ENCODE measurements around the gene UBASH3A. TPM values are rescaled to one million over a fixed set of nuclear protein-coding genes. Genes with fewer than 3 reads are reported as not detected.

UBASH3A gene
- total RNA-seq, 1 experiment from 2014 or later, result 0.07 TPM

- DNase-seq (ENCODE audit: low read depth, low spot score) (no peak), ATAC-seq (no peak)
- intact Hi-C loops (cut with micrococcal nuclease), result no loop called here
- Histone ChIP-seq H3K27ac (ENCODE audit: low read depth, low read length) (no peak overlapping the region), H3K4me3 (replicated peaks in 1 of 2; ENCODE audit: low read depth in 1 of 2, low read length in 2 of 2) (no peak overlapping the region), H4K20me1 (ENCODE audit: insufficient read depth) (no peaks in the 10 kb centered on the region), H3K4me1 (ENCODE audit: control insufficient read depth in 1 of 2, insufficient read depth in 2 of 2, low read length in 2 of 2) (no peaks in the 10 kb centered on the region), H3K79me2 (ENCODE audit: insufficient read depth, low read length) (no peaks in the 10 kb centered on the region), H3K9me2 (ENCODE audit: insufficient read depth) (no peaks in the 10 kb centered on the region), H3K27me3 (ENCODE audit: insufficient read depth, low read length) (peaks cover 3% of the 10 kb centered on the region; the same call in 1 of the 2 replicates), H3K4me2 (ENCODE audit: low read length) (no peak overlapping the region), H3K9me3 (ENCODE audit: control insufficient read depth in 1 of 2, insufficient read depth in 1 of 2, low read depth in 1 of 2, low read length in 2 of 2) (no peaks in the 10 kb centered on the region), H3K36me3 (ENCODE audit: control insufficient read depth in 1 of 2, insufficient read depth in 2 of 2, low read length in 2 of 2) (no peaks in the 10 kb centered on the region), H3K9ac (ENCODE audit: low read length) (no peak overlapping the region), H2AFZ (ENCODE audit: low read depth, low read length, poor library complexity, severe bottlenecking) (no peak overlapping the region)
- TF ChIP-seq ZFX (IDR thresholded peaks at IDR 0.05) (no peak), REST (IDR thresholded peaks at IDR 0.05; ENCODE audit: low read depth) (no peak), EZH2phosphoT487 (IDR thresholded peaks at IDR 0.05; ENCODE audit: borderline replicate concordance) (no peak)
- ChIA-PET CTCF (interaction anchor here (0.5 to 1.7 kb wide), 4 partner anchors 10 to 19 kb away, joined by 3 to 4 read pairs (median 3); no protein-coding TSS in a partner anchor), POLR2A (no interaction called here), RAD21 (ENCODE audit: low non-redundant PET in 1 of 2, low total read pairs in 2 of 2, uncharacterized antibody in 2 of 2, unreplicated experiment in 2 of 2) (no interaction called here)
- no TSS peak for BruUV-seq (replicated peaks)
These were observed 10.8 kb upstream of the UBASH3A start for GRCh38 chr21:42392731-42393442.

- intact Hi-C loops (cut with micrococcal nuclease), result no loop called here
- DNase-seq (ENCODE audit: low read depth, low spot score) (no peak), ATAC-seq (no peak)
- H4K20me1 ChIP-seq (ENCODE audit: insufficient read depth), result no peaks in the 10 kb centered on the region
- ChIA-PET CTCF (interaction anchor here (0.5 to 1.7 kb wide), 4 partner anchors 10 to 18 kb away, joined by 3 to 4 read pairs (median 3); no protein-coding TSS in a partner anchor), RAD21 (ENCODE audit: low non-redundant PET in 1 of 2, low total read pairs in 2 of 2, uncharacterized antibody in 2 of 2, unreplicated experiment in 2 of 2) (no interaction called here), POLR2A (no interaction called here)
- H3K27me3 ChIP-seq (ENCODE audit: insufficient read depth, low read length), result peaks cover 3% of the 10 kb centered on the region; the same call in 1 of the 2 replicates
- H3K9ac ChIP-seq (ENCODE audit: low read length), result no peak overlapping the region
- no peaks in the 10 kb centered on the region for H3K9me2 ChIP-seq (ENCODE audit: insufficient read depth)
- no peaks in the 10 kb centered on the region for H3K79me2 ChIP-seq (ENCODE audit: insufficient read depth, low read length)
- H3K27ac ChIP-seq (ENCODE audit: low read depth, low read length), result no peak overlapping the region
- H3K36me3 ChIP-seq (ENCODE audit: control insufficient read depth in 1 of 2, insufficient read depth in 2 of 2, low read length in 2 of 2), result no peaks in the 10 kb centered on the region
- no peak overlapping the region for H2AFZ ChIP-seq (ENCODE audit: low read depth, low read length, poor library complexity, severe bottlenecking)
- BruUV-seq (replicated peaks), result no TSS peak
- H3K4me2 ChIP-seq (ENCODE audit: low read length), result no peak overlapping the region
- H3K9me3 ChIP-seq (ENCODE audit: control insufficient read depth in 1 of 2, insufficient read depth in 1 of 2, low read depth in 1 of 2, low read length in 2 of 2), result no peaks in the 10 kb centered on the region
- H3K4me1 ChIP-seq (ENCODE audit: control insufficient read depth in 1 of 2, insufficient read depth in 2 of 2, low read length in 2 of 2), result no peaks in the 10 kb centered on the region
- no peak overlapping the region for H3K4me3 ChIP-seq (replicated peaks in 1 of 2; ENCODE audit: low read depth in 1 of 2, low read length in 2 of 2)
- TF ChIP-seq POLR2AphosphoS5 (IDR thresholded peaks at IDR 0.05; ENCODE audit: low read depth, low read length), result no peak
- no peak for TF ChIP-seq MAX (IDR thresholded peaks at IDR 0.05)
- TF ChIP-seq EGR1 (IDR thresholded peaks at IDR 0.05; ENCODE audit: low read depth), result no peak
- no peak for TF ChIP-seq POLR2A (IDR thresholded peaks at IDR 0.05; ENCODE audit: borderline replicate concordance, extremely low read depth, insufficient read depth, insufficient read length)
- TF ChIP-seq SRF (IDR thresholded peaks at IDR 0.05; ENCODE audit: low read depth), result no peak
- no peak for TF ChIP-seq EZH2phosphoT487 (IDR thresholded peaks at IDR 0.05; ENCODE audit: borderline replicate concordance)
- TF ChIP-seq RAD21 (IDR thresholded peaks at IDR 0.05; ENCODE audit: low read depth), result no peak
- no peak for TF ChIP-seq CEBPB (IDR thresholded peaks at IDR 0.05; ENCODE audit: low read depth)
- TF ChIP-seq REST (IDR thresholded peaks at IDR 0.05; ENCODE audit: low read depth), result no peak
- no peak for TF ChIP-seq EZH2 (IDR thresholded peaks at IDR 0.05)
These were observed 10.2 kb upstream of the UBASH3A start for GRCh38 chr21:42393443-42393950.

Measured in HCT116 (cell line).